ENCODE results near the gene HASPIN.
A peak's percentile ranks its signal among the peaks of the same experiment; 100 is the strongest.

GRCh38 chr17:3732210-3732621, 8.5 kb downstream of the HASPIN start:
- peak; percentile 12; the same call in 1 of the 2 replicates for TF ChIP-seq CTCF (IDR thresholded peaks at IDR 0.05)
- TF ChIP-seq ZFX (IDR thresholded peaks at IDR 0.05; ENCODE audit: borderline replicate concordance): no peak
